Measurements from ENCODE around the gene DNAH2. TPM values are rescaled to one million over a fixed set of nuclear protein-coding genes. Genes with fewer than 3 reads are reported as not detected.

Gene DNAH2
- total and polyA plus RNA-seq, 9 of the 15 experiments (the other 6 are each of a cell fraction or from before 2014, with no cell fraction given), result 0.03 TPM; not detected in 8

DNA sequence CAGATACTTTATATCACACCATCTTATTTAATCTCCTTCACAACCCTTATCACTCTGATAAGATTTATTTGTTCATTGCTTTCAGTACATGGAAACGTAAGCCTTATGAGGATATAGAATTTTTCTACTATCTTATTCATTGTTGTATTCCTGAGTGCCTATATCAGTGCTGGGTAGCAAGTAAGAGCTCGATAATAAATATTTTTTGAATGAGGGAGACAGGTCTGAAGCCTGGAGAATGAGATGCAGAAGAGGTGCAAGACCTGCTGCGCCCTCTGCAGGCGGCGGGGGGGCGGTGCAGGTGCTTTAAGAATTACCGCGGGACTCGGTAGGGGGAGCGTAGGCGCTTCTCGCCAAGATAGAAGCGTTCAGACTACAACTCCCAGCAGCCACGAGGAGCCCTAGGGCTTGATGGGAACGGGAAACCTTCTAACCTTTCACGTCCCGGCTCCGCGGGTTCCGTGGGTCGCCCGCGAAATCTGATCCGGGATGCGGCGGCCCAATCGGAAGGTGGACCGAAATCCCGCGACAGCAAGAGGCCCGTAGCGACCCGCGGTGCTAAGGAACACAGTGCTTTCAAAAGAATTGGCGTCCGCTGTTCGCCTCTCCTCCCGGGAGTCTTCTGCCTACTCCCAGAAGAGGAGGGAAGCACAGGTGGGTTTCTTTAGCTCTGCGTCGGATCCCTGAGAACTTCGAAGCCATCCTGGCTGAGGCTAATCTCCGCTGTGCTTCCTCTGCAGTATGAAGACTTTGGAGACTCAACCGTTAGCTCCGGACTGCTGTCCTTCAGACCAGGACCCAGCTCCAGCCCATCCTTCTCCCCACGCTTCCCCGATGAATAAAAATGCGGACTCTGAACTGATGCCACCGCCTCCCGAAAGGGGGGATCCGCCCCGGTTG, 29.4 kb upstream of the DNAH2 start, which contains the start of gene WRAP53 (continued):
- TF ChIP-seq HNRNPUL1 (IDR thresholded peaks at IDR 0.05; ENCODE audit: low read length), result no peak
- peak; percentile 33; the same call in 1 of the 2 replicates for TF ChIP-seq RB1 (IDR thresholded peaks at IDR 0.05; ENCODE audit: low read depth)
- TF ChIP-seq, protein P1, sequence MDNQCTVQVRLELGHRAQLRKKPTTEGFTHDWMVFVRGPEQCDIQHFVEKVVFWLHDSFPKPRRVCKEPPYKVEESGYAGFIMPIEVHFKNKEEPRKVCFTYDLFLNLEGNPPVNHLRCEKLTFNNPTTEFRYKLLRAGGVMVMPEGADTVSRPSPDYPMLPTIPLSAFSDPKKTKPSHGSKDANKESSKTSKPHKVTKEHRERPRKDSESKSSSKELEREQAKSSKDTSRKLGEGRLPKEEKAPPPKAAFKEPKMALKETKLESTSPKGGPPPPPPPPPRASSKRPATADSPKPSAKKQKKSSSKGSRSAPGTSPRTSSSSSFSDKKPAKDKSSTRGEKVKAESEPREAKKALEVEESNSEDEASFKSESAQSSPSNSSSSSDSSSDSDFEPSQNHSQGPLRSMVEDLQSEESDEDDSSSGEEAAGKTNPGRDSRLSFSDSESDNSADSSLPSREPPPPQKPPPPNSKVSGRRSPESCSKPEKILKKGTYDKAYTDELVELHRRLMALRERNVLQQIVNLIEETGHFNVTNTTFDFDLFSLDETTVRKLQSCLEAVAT (IDR thresholded peaks at IDR 0.05), result no peak
- no peak for TF ChIP-seq CBFA2T2 (conservative IDR thresholded peaks at IDR 0.05)
- TF ChIP-seq RFX7 (CRISPR knock-in tag; IDR thresholded peaks at IDR 0.05), result no peak
- no peak for TF ChIP-seq KLF13 (tag; IDR thresholded peaks at IDR 0.05; ENCODE audit: borderline replicate concordance, low read depth)
- TF ChIP-seq CREB1 (IDR thresholded peaks at IDR 0.05), result no peak
- TF ChIP-seq CREB1 (CRISPR knock-in tag; IDR thresholded peaks at IDR 0.05), result peak; percentile 42; the same call in 1 of the 2 replicates
- TF ChIP-seq HDAC1 (IDR thresholded peaks at IDR 0.05), result peak in 1 of 2 experiments; percentile 43; a peak in 1 of 4 replicates
- TF ChIP-seq DNMT1 (IDR thresholded peaks at IDR 0.05), result no peak
- peak; percentile 44 for TF ChIP-seq MEIS2 (IDR thresholded peaks at IDR 0.05; ENCODE audit: partially characterized antibody)
- TF ChIP-seq L3MBTL2 (IDR thresholded peaks at IDR 0.05), result peak; percentile 65
- TF ChIP-seq KAT7 (CRISPR knock-in tag; IDR thresholded peaks at IDR 0.05; ENCODE audit: borderline replicate concordance), result no peak
- TF ChIP-seq FOXJ2 (tag; IDR thresholded peaks at IDR 0.05), result peak; percentile 76; the same call in 1 of the 2 replicates
- TF ChIP-seq MYBL2 (IDR thresholded peaks at IDR 0.05; ENCODE audit: low read depth), result no peak
- no peak for TF ChIP-seq MYBL2 (CRISPR knock-in tag; IDR thresholded peaks at IDR 0.05; ENCODE audit: borderline replicate concordance)
- TF ChIP-seq ZNF324 (CRISPR knock-in tag; IDR thresholded peaks at IDR 0.05), result no peak
- no peak for TF ChIP-seq ILF3 (IDR thresholded peaks at IDR 0.05; ENCODE audit: borderline replicate concordance)
- TF ChIP-seq, protein P2, sequence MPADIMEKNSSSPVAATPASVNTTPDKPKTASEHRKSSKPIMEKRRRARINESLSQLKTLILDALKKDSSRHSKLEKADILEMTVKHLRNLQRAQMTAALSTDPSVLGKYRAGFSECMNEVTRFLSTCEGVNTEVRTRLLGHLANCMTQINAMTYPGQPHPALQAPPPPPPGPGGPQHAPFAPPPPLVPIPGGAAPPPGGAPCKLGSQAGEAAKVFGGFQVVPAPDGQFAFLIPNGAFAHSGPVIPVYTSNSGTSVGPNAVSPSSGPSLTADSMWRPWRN (IDR thresholded peaks at IDR 0.05; ENCODE audit: low read depth), result no peak
- no peak for TF ChIP-seq HEY1 (CRISPR knock-in tag; IDR thresholded peaks at IDR 0.05; ENCODE audit: borderline replicate concordance)
- no peak for TF ChIP-seq ZNF140 (CRISPR knock-in tag; IDR thresholded peaks at IDR 0.05)
- TF ChIP-seq ZNF41 (CRISPR knock-in tag; conservative IDR thresholded peaks at IDR 0.05), result no peak
- TF ChIP-seq MIER1 (IDR thresholded peaks at IDR 0.05; ENCODE audit: low read depth), result no peak
- TF ChIP-seq ATF7 (IDR thresholded peaks at IDR 0.05), result peak; percentile 30; the same call in 1 of the 2 replicates
- no peak for TF ChIP-seq DACH1 (IDR thresholded peaks at IDR 0.05; ENCODE audit: partially characterized antibody)
- TF ChIP-seq RBBP5 (IDR thresholded peaks at IDR 0.05; ENCODE audit: borderline replicate concordance, insufficient read depth, low read length, poor library complexity, severe bottlenecking), result peak; percentile 24
- no peak for TF ChIP-seq TCFL5 (CRISPR knock-in tag; conservative IDR thresholded peaks at IDR 0.05)
- TF ChIP-seq ZNF3 (CRISPR knock-in tag; IDR thresholded peaks at IDR 0.05), result no peak

Data from K562 (cell line).